HG03095 (cell line): ENCODE data around the gene CSTF2T.

Source experiments
- ATAC-seq: cut with Tn5 transposase; IDR thresholded peaks from one replicate; pipeline ENCODE4 v1.9.1; 2021; ENCODE audit warnings: moderate library complexity; ENCODE audit not compliant: unreplicated experiment

CSTF2T gene, protein sequence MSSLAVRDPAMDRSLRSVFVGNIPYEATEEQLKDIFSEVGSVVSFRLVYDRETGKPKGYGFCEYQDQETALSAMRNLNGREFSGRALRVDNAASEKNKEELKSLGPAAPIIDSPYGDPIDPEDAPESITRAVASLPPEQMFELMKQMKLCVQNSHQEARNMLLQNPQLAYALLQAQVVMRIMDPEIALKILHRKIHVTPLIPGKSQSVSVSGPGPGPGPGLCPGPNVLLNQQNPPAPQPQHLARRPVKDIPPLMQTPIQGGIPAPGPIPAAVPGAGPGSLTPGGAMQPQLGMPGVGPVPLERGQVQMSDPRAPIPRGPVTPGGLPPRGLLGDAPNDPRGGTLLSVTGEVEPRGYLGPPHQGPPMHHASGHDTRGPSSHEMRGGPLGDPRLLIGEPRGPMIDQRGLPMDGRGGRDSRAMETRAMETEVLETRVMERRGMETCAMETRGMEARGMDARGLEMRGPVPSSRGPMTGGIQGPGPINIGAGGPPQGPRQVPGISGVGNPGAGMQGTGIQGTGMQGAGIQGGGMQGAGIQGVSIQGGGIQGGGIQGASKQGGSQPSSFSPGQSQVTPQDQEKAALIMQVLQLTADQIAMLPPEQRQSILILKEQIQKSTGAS

DNA sequence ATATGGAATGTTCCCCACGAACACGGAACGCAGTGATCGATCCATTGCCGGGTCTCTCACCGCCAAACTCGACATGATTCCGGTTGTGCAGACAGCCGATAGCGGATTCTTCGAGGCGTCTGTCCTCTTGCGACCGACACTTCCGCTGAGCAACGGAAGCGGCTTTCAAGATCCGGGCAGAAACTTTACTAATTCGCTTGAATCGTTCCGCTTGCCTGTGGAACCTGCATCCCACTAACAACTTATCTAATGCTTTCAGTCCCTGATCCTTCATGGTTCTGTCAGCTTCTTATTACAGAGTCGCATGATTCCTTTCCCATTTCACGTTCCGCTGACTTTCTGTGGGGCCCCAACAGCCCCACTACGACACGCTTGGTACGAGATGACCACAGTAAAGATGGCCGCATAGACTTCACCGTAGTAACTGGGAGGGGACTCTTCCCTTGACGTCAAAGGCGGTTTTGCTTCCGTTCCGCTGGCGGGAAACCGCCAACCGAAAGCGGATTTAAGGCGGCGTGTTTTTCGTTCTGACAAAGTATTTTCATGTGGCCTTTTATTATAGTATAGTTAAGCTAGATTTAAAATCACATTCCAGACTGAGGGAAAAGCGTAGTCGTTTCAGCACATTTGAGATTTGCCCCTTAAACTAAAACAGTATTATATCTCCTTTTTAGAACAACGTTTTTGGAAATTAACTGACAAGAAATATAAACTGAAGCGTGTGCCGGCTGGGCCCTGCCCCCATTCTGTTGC is at the start of gene CSTF2T:
CSTF2T (minus strand) TSS at position 121 of the 753 bp plus-strand sequence; CDS start at position 75, 46 bp downstream.
- peak; percentile 91 for ATAC-seq

DNA sequence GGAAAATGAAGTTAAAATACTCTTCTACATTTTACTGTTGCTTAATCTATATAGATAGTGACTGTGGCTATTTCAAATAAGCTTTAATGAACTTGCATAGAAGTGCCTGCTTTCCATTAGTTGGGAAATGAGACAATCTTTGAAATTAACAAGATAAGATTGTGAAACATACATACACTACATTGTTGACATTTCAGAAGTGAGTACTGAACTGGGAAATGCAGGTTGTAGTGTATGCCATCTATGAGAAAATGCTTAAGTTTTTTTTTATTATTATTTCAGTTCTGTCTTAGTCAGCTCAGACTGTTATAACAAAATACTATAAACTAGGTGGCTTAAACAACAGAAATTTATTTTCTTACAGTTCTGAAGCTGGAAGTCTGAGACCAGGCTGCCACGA is 49.6 kb upstream of the CSTF2T start:
- ATAC-seq = no peak

- no peak for ATAC-seq
These were observed 47.8 kb upstream of the CSTF2T start for GRCh38 chr10:51747216-51747615.

GRCh38 chr10:51745397-51745796 is 46.0 kb upstream of the CSTF2T start:
- ATAC-seq = no peak

GRCh38 chr10:51744235-51745000 is 45.0 kb upstream of the CSTF2T start:
- no peak for ATAC-seq

- ATAC-seq = peak; percentile 86
These were observed 43.8 kb upstream of the CSTF2T start for GRCh38 chr10:51743146-51743545.

- no peak for ATAC-seq
These were observed 33.7 kb upstream of the CSTF2T start for GRCh38 chr10:51733057-51733456.

- no peak for ATAC-seq
These were observed 30.6 kb upstream of the CSTF2T start for GRCh38 chr10:51729822-51730555.

DNA sequence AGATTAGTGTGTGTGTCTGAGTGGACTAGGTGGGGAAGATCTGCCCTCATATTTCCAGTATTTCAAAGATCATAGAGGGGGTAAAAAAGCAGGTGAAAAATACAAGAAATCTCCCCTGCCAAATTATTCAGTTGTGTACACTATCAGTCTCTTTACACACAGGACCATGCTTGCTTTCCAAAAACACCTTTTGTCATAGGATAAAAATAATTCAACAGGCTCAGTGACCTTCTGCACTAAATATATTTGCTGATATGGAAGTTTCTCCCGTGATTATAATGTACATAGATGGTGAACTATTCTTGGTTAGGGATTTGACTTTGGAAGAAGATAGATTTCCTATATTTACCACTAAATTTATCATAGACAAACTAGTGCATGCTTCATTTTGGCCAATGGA is 24.6 kb upstream of the CSTF2T start:
- no peak for ATAC-seq

GRCh38 chr10:51718804-51719291 is 19.5 kb upstream of the CSTF2T start:
- ATAC-seq = no peak

DNA sequence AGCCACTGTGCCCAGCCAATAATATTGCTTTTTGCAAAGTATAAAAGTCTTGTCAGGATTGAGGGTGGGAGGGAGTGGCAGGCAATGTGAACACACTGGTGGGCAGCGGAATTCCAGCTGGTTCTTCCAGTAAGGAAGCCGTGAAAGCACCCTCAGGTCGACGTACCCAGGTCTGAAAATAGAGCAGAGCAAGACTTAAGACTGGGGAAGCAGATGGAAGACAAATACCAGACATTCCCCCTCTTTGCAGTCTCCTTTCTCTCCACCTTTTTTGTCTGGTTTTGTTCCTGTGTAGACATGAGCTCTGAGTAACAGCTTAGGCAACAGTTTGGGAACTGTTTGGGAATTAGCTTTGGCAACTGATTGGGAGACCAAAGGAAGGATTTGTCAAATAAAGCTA is 17.6 kb upstream of the CSTF2T start:
- no peak for ATAC-seq

DNA sequence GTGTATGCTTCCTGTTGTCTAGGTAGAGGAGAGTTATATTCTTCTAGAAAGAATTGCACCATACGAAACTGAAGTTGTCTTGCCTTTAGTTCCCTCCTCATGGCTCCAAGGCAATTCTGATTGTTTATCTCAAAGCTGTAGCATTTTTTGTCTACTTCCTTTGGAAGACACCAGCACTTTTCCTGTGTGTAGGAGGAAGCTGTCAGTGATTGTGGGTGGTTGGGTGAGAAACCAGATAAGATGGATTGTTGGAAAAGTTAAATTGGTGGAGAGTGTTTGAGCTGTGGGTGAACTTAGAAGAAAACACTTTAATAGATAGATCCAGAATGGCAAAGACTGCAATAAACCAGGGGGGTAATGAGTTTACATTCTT is 12.1 kb upstream of the CSTF2T start:
- ATAC-seq = no peak

DNA sequence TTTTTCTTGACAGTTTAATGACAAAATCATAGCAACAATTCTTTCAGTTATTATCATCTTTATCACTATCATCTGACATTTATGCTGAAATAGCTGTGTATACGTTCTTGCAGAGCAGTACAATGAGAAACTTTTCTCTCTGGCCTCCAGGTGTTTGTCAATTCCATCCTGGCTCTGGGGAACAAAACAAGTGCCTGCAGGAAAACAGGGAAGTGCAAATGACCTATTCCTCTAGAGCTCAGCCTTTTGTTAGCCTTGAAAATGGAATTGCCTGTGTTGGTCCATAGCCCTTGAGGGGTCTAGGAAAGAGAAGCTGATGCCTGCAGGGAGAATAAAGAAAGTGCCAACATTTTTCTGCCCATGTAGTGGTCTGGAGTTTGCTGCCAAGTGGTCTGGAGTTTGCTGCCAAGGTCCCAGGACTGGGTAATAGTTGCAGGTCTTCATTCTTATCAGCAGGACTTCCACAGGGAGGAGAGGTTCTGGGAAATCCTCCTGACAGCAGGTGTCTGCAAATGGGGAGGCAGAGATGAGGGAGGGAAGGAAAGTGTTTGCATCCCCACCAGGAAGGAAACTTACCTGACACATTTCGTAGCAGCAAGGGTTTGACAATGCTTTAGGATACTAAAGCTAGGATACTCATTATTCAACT is 10.1 kb upstream of the CSTF2T start:
- ATAC-seq = no peak

- no peak for ATAC-seq
These were observed 9.2 kb upstream of the CSTF2T start for GRCh38 chr10:51708609-51709008.

DNA sequence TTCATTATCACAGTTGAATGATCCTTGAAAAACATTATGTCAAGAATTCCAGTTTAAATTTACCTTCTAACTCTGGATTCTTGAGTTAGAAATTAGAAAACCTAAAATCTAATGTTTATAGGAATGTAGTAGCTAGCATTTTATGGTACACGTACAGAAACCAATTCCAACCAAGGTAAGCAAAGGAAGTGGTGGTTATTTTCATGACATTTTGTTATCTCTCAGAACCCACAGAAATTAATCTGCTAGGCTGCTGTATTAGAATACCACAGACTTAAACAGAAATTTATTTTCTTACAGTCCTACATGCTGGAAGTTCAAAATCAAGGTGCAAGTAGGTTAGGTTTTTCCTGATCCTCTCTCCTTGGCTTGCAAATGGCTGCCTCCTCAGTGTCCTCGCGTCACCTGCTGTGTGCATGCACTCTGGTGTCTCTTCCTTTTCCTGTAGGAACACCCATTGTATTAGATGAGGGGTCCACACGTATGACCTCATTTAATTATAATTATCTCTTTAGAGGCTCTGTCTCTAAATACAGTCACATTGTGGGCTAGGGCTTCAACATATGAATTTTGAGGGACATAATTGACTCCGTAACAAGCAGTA is 8.5 kb upstream of the CSTF2T start:
- no peak for ATAC-seq

- no peak for ATAC-seq
These were observed 8.0 kb upstream of the CSTF2T start for GRCh38 chr10:51707392-51707791.

DNA sequence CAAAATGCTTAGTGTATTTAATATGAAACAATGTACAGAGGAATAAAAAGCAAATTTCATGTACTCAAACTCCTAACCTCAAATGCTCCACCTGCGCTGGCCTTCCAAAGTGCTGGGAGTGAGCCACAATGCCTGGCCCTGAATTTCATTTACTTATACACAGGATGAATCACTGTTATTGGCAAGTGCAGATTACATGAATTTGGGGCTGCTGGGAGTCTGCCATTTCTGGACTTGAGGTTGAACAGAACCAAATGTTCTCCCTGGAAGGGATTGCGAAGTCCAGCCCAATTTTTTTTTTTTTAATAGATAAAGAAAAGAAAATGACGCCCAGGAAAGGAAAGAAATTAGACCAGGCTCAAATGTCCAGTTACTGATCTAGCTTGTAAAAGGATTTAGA is 6.8 kb upstream of the CSTF2T start:
- ATAC-seq = no peak

DNA sequence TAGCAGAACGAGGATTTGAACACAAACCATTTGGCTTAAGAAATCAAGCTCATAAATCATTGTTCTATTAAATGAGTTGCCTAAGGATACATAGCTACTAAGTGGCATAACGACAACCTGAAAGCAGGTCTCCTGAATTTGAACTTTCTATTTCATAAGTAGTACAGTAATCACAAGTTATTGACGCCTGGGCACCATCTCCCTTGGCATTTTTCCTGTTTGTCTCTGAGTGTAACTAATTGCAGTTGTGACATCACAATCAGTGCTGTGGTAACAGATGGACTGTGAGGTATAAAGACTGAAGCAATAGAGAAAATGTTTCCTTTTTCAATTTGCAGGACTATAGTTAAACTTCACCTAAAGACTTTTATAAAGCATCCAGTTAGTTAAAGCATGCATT is 6.4 kb upstream of the CSTF2T start:
- no peak for ATAC-seq

DNA sequence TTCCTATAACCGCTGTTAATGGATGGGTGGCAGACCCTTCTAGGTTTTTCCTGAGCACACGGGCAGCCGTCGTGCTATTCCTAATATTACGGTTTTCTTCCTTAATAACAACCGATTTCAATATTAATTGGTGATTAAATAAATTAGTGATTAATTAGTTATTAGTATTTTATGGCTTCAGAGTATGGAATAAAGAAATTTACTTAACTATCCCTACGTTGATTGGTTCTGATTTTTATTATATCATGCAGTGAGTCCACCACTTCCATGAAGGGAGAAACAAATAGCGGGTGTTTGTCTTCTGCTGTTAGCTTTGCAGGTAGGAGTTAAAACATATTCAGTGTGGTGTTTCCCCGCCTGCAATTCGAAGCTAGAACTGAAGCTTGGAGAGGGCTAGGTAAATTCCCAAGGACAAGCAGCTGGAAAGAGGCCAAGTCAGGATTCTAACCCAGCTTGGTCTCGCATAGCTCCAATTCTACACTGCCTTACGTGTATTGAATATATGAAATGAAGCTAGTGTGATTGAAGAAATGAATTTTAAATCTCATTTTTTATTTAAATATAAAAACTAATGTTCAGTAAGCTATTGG is 928 bp upstream of the CSTF2T start:
- ATAC-seq = no peak
